ENCODE results near the gene MAP4.

- TF ChIP-seq CTCF (conservative IDR thresholded peaks at IDR 0.05; ENCODE audit: low read length) = no peak
- no peak for TF ChIP-seq EZH2phosphoT487 (IDR thresholded peaks at IDR 0.05; ENCODE audit: borderline replicate concordance)
Measured at GRCh38 chr3:47916696-47917095, 99.5 kb downstream of the MAP4 start.

All from Loucy (cell line).